Activated T-helper 9 cell treated with anti-CD3 and anti-CD28 coated beads, Interleukin-2, amount 50 U/mL, for 16 hours (primary cell): ENCODE data around the gene DSCAM.

Experiments used
- DNase-seq: peaks from one replicate; pipeline ENCODE4 v3.0.0-alpha.2; 2020; ENCODE audit warnings: low read depth

Gene DSCAM

GRCh38 chr21:40706176-40706575 lies 140.8 kb downstream of the DSCAM start:
- no peak for DNase-seq

- no peak for DNase-seq
These were observed 142.8 kb downstream of the DSCAM start for GRCh38 chr21:40704141-40704540.

GRCh38 chr21:40699366-40699765 lies 147.6 kb downstream of the DSCAM start:
- no peak for DNase-seq

- no peak for DNase-seq
These were observed 150.7 kb downstream of the DSCAM start for GRCh38 chr21:40696246-40696645.

- no peak for DNase-seq
These were observed 157.1 kb downstream of the DSCAM start for GRCh38 chr21:40689840-40690360.

GRCh38 chr21:40689217-40689616 lies 157.7 kb downstream of the DSCAM start:
- DNase-seq, result no peak

- no peak for DNase-seq
These were observed 158.7 kb downstream of the DSCAM start for GRCh38 chr21:40688106-40688864.

GRCh38 chr21:40687625-40688024 lies 159.3 kb downstream of the DSCAM start:
- no peak for DNase-seq

- no peak for DNase-seq
These were observed 160.4 kb downstream of the DSCAM start for GRCh38 chr21:40686526-40686925.

GRCh38 chr21:40685141-40685540 lies 161.8 kb downstream of the DSCAM start:
- no peak for DNase-seq

- DNase-seq, result no peak
These were observed 162.2 kb downstream of the DSCAM start for GRCh38 chr21:40684726-40685125.

GRCh38 chr21:40683349-40683748 lies 163.6 kb downstream of the DSCAM start:
- no peak for DNase-seq

- DNase-seq, result no peak
These were observed 165.6 kb downstream of the DSCAM start for GRCh38 chr21:40681164-40681859.

- no peak for DNase-seq
These were observed 166.6 kb downstream of the DSCAM start for GRCh38 chr21:40680311-40680710.

GRCh38 chr21:40678681-40679284 lies 168.2 kb downstream of the DSCAM start:
- DNase-seq, result no peak

- DNase-seq, result no peak
These were observed 171.9 kb downstream of the DSCAM start for GRCh38 chr21:40675017-40675416.

- no peak for DNase-seq
These were observed 174.4 kb downstream of the DSCAM start for GRCh38 chr21:40672602-40673001.

- no peak for DNase-seq
These were observed 175.2 kb downstream of the DSCAM start for GRCh38 chr21:40671716-40672115.

- no peak for DNase-seq
These were observed 178.2 kb downstream of the DSCAM start for GRCh38 chr21:40668555-40669275.

GRCh38 chr21:40667967-40668366 lies 179.0 kb downstream of the DSCAM start:
- DNase-seq, result no peak

GRCh38 chr21:40662889-40663288 lies 184.1 kb downstream of the DSCAM start:
- DNase-seq, result no peak

GRCh38 chr21:40660461-40660860 lies 186.5 kb downstream of the DSCAM start:
- DNase-seq, result no peak
